OCI-LY7 (cell line): ENCODE results near the gene SNN. TPM values are rescaled to one million over a fixed set of nuclear protein-coding genes. Genes with fewer than 3 reads are reported as not detected.

Experiments used
- BruUV-seq: library from RNA; stranded (reverse); fragments of 400-500 nt; replicated peaks from 2 replicates; lab custom pipeline; 2021; lab: Mats Ljungman, UMichigan
- CTCF ChIA-PET: fragments of 300-600 bp; sonication (Branson Sonifier 250); formaldehyde crosslinking; loops from one replicate; lab custom pipeline; 2022; ENCODE audit warnings: antibody characterized with exemption; ENCODE audit not compliant: unreplicated experiment; lab: Charles Lee
- POLR2A ChIA-PET: fragments of 300-600 bp; sonication (Branson Sonifier 250); formaldehyde crosslinking; loops from one replicate; lab custom pipeline; 2022; ENCODE audit warnings: antibody characterized with exemption; lab: Charles Lee
- DNase-seq: peaks from one replicate; pipeline ENCODE4 v3.0.0-alpha.2; 2015; ENCODE audit warnings: low spot score
- H2AFZ ChIP-seq: fragments of 200-600 bp; sonication (generic), shearing (Covaris generic); 2 replicates; pipeline ENCODE4 v1.6.1; 2014; ENCODE audit warnings: mild to moderate bottlenecking, antibody characterized with exemption, low read length, moderate library complexity
- H3K27ac ChIP-seq: fragments of 200-600 bp; sonication (generic); 2 replicates; pipeline ENCODE4 v1.5.1; 2014; ENCODE audit warnings: mixed run types, low read depth, mild to moderate bottlenecking, moderate library complexity, low read length, inconsistent platforms; ENCODE audit not compliant: poor library complexity, severe bottlenecking
- H3K36me3 ChIP-seq: fragments of 200-600 bp; sonication (generic); 2 replicates; pipeline ENCODE4 v1.6.1; 2014; ENCODE audit warnings: mild to moderate bottlenecking, antibody characterized with exemption, low read length, moderate library complexity, mixed read lengths; ENCODE audit not compliant: insufficient read depth
- H3K4me1 ChIP-seq: fragments of 200-600 bp; sonication (generic); 2 replicates; pipeline ENCODE4 v1.5.1; 2014; ENCODE audit warnings: mild to moderate bottlenecking, low read length; ENCODE audit not compliant: insufficient read depth, poor library complexity, severe bottlenecking
- H3K4me2 ChIP-seq: fragments of 200-600 bp; sonication (generic); 2 replicates; pipeline ENCODE4 v1.6.1; 2014; ENCODE audit warnings: mild to moderate bottlenecking, low read length
- H3K4me3 ChIP-seq: fragments of 200-600 bp; sonication (generic); 2 replicates; pipeline ENCODE4 v1.5.1; 2014; ENCODE audit warnings: mild to moderate bottlenecking, low read depth, low read length; ENCODE audit not compliant: poor library complexity, severe bottlenecking
- H3K79me2 ChIP-seq: fragments of 200-600 bp; sonication (generic); 2 replicates; pipeline ENCODE4 v1.6.1; 2016; ENCODE audit warnings: low read depth, mild to moderate bottlenecking, low read length, moderate library complexity, mixed read lengths; ENCODE audit not compliant: insufficient read depth
- H3K9me2 ChIP-seq: fragments of 200-600 bp; sonication (generic); 2 replicates; pipeline ENCODE4 v1.6.1; 2016; ENCODE audit warnings: mild to moderate bottlenecking, low read length, mixed read lengths; ENCODE audit not compliant: insufficient read depth
- H3K9me3 ChIP-seq: fragments of 200-600 bp; sonication (generic); 2 replicates; pipeline ENCODE4 v1.6.1; 2014; ENCODE audit warnings: mild to moderate bottlenecking, mixed run types, low read length, mixed read lengths
- H4K20me1 ChIP-seq: fragments of 200-600 bp; sonication (generic); 2 replicates; pipeline ENCODE4 v1.6.1; 2014; ENCODE audit warnings: mild to moderate bottlenecking, antibody characterized with exemption, low read length, moderate library complexity, mixed read lengths; ENCODE audit not compliant: insufficient read depth
- EZH2phosphoT487 ChIP-seq: fragments of 200-600 bp; sonication (generic); IDR thresholded peaks from 2 replicates; pipeline ENCODE4 v1.6.1; 2018; ENCODE audit warnings: low read depth, borderline replicate concordance, mild to moderate bottlenecking, mixed run types, antibody characterized with exemption, low read length, moderate library complexity, mixed read lengths
- intact Hi-C: fragments of 100-400 bp; cut with micrococcal nuclease; formaldehyde crosslinking; loops from one replicate; pipeline ENCODE4 v1.10.0; 2022; ENCODE audit not compliant: unreplicated experiment
- total RNA-seq, 2 experiments: library from RNA; depleted of rRNA in 1 of 2; stranded (reverse); fragments of >200 nt in 1 of 2; shearing (Covaris generic) in 1 of 2; gene quantifications; 2 replicates each; pipeline ENCODE4 v1.2.3, GENCODE V29; 2014 to 2022
- TF ChIP-seq, protein P1 (sequence below): fragments of 200-600 bp; sonication (generic); conservative IDR thresholded peaks from 2 replicates; pipeline ENCODE4 v1.5.1; 2014; ENCODE audit warnings: mild to moderate bottlenecking, antibody characterized with exemption, low read length, moderate library complexity, mixed read lengths

Gene SNN
- total RNA-seq, 2 experiments from 2014 or later = 27.8 to 31.8 TPM

DNA sequence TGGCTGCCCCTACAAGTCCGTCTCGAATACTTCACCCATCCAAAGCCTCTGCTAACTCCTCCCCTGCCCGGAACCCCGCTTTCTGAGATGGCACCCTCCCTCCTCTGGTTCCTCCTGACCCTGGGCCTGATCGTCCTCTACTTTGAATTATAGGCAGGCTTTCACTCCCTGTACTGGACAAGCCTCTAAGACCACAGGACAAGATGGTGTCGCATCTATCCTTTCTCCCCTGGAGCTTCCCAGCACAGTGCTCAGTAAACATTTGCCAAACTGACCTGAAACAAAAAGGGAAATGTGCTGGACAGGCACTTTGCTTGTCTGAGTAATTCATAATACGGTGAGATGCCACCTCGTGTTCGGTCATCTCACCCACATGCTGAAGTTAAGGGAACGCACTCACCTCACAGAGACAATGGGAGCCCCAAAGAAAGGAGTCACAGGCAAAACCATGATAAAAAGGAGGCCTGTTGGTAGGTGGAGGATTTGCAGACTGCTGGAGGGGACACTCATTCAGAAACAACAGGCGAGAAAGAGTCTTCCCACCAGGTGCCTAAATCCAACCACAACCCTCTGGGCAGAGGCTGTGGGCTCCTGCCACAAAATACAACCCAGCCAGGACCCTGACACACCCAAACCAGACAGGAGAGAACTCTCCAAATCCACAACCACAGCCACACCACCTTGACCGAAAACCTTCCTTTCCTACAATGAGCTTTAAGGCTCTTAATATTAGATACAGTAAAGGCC, 28.2 kb downstream of the SNN start:
- no peak overlapping the region for H2AFZ ChIP-seq
- H3K4me2 ChIP-seq = no peak overlapping the region
- DNase-seq = no peak
- no peaks in the 10 kb centered on the region for H3K9me2 ChIP-seq
- H3K9me3 ChIP-seq = no peaks in the 10 kb centered on the region
- no peak overlapping the region for H3K4me3 ChIP-seq
- BruUV-seq = no TSS peak
- no peak for TF ChIP-seq EZH2phosphoT487
- TF ChIP-seq, protein P1, sequence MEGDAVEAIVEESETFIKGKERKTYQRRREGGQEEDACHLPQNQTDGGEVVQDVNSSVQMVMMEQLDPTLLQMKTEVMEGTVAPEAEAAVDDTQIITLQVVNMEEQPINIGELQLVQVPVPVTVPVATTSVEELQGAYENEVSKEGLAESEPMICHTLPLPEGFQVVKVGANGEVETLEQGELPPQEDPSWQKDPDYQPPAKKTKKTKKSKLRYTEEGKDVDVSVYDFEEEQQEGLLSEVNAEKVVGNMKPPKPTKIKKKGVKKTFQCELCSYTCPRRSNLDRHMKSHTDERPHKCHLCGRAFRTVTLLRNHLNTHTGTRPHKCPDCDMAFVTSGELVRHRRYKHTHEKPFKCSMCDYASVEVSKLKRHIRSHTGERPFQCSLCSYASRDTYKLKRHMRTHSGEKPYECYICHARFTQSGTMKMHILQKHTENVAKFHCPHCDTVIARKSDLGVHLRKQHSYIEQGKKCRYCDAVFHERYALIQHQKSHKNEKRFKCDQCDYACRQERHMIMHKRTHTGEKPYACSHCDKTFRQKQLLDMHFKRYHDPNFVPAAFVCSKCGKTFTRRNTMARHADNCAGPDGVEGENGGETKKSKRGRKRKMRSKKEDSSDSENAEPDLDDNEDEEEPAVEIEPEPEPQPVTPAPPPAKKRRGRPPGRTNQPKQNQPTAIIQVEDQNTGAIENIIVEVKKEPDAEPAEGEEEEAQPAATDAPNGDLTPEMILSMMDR = no peak
- no peaks in the 10 kb centered on the region; the same call in 1 of the 2 replicates for H3K79me2 ChIP-seq
- intact Hi-C loops = no loop called here
- peaks cover 17% of the 10 kb centered on the region for H3K4me1 ChIP-seq
- ChIA-PET POLR2A (interaction anchor here (1.0 to 1.1 kb wide), 2 partner anchors 9 to 19 kb away, joined by 4 read pairs; no protein-coding TSS in a partner anchor), CTCF (no interaction called here)
- no peaks in the 10 kb centered on the region for H4K20me1 ChIP-seq
- H3K27ac ChIP-seq = no peak overlapping the region
- H3K36me3 ChIP-seq = peaks cover 95% of the 10 kb centered on the region

DNA sequence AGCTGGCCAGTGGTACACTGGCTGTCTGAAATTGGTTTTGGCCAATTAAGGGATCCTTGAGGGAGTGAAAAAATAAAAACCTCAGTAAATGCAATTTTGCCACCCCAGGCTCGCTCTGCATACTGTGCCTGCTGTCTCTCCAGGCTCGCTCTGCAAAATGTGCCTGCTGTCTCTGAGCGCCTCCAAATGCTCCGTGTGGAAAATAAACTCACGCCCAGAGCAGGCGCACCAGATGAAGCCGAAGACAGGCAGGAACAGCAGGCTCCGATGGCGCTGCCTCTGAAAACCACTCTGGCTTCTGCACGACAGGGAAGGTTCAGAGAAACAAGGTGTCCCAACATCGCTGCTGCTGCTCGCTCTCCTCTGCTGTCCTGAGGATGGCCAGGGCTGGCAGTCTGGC, 29.1 kb downstream of the SNN start:
- no peaks in the 10 kb centered on the region for H3K9me2 ChIP-seq
- no peak for TF ChIP-seq EZH2phosphoT487
- TF ChIP-seq, protein P1 = no peak
- intact Hi-C loops = no loop called here
- H3K4me3 ChIP-seq = no peak overlapping the region
- no peaks in the 10 kb centered on the region; the same call in 1 of the 2 replicates for H3K79me2 ChIP-seq
- peaks cover 9% of the 10 kb centered on the region for H3K4me1 ChIP-seq
- no peak overlapping the region for H2AFZ ChIP-seq
- no peaks in the 10 kb centered on the region for H4K20me1 ChIP-seq
- ChIA-PET POLR2A (interaction anchor here (0.6 to 1.1 kb wide), 4 partner anchors 8 to 1485 kb away, joined by 3 to 5 read pairs (median 4); no protein-coding TSS in a partner anchor), CTCF (no interaction called here)
- H3K27ac ChIP-seq = no peak overlapping the region
- DNase-seq = no peak
- H3K36me3 ChIP-seq = peaks cover 94% of the 10 kb centered on the region
- no TSS peak for BruUV-seq
- no peak overlapping the region for H3K4me2 ChIP-seq
- no peaks in the 10 kb centered on the region for H3K9me3 ChIP-seq

DNA sequence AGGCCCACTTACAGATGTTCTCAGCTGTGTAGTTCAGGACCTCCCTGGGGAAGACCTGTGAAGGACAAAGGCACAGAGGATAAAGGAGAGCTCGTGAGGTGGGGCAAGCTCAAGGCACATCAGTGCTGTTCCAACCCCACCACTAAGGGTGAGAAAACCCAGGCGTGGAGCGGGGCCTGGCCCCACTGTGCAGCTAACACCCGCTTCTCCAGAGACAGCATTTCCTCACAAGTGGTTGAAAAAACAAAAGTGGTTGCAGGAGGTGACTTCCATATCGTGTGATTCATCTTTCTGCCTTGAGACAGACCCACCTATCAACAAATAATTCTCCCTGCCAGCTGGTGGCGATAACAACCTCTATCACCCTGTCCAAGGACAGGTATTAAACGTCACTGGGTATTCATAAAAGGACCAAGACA, 30.0 kb downstream of the SNN start:
- H4K20me1 ChIP-seq = no peaks in the 10 kb centered on the region
- no peak overlapping the region for H3K4me2 ChIP-seq
- no peaks in the 10 kb centered on the region; the same call in 1 of the 2 replicates for H3K79me2 ChIP-seq
- no peaks in the 10 kb centered on the region for H3K9me3 ChIP-seq
- POLR2A ChIA-PET = interaction anchor here (0.6 to 1.1 kb wide), 4 partner anchors 9 to 1484 kb away, joined by 3 to 5 read pairs (median 4); no protein-coding TSS in a partner anchor
- H3K36me3 ChIP-seq = peaks cover 92% of the 10 kb centered on the region
- TF ChIP-seq, protein P1 = peak; percentile 66
- TF ChIP-seq EZH2phosphoT487 = no peak
- no TSS peak for BruUV-seq
- CTCF ChIA-PET = no interaction called here
- H3K27ac ChIP-seq = no peak overlapping the region
- H2AFZ ChIP-seq = no peak overlapping the region
- DNase-seq = peak; percentile 37
- H3K4me1 ChIP-seq = peaks cover 8% of the 10 kb centered on the region
- no peaks in the 10 kb centered on the region for H3K9me2 ChIP-seq
- intact Hi-C loops = no loop called here
- H3K4me3 ChIP-seq = no peak overlapping the region
